Measurements from ENCODE around the gene DLG2.

The DLG2 gene

DNA sequence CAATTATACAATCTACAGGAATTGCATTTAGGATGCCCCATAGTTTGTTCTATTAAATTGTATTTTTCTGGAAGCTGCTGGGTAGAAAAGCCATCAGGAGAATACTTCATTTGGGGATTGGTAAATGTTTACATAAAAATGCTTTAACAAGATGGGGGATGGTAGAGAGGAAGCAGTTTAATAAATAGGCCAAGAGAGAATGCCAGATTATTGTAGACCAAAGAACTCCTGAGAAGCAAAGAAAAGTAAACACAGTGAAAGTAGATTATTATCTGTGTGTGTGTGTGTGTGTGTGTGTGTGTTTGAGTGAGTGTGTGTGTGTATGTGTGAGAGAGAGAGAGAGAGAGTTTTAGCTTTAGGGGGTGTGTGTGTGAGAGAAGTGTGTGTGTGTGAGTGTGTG lies 1520.6 kb downstream of the DLG2 start:
- no peak overlapping the region for H3K4me3 ChIP-seq (ENCODE audit: low read depth, low read length)
- DNase-seq (ENCODE audit: low read depth): no peak

DNA sequence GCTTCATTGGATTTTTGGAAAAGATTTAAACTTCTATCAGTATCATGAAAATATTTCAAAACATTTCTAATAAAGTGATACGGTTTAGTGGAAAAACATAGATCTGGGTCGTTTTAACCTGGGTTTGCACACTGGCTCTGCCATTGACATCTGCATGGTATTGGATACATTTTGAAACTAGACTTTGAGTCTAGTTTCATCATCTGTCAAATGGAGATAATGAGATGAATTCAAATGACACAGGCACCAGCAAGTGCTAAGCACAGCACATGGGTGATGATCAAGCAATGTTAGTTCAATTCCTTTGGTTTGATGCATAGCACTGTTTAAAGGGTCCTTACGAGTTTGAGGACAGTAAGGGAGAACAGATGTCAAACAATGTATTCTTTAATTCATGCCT lies 1522.0 kb downstream of the DLG2 start:
- DNase-seq (ENCODE audit: low read depth): no peak
- H3K4me3 ChIP-seq (ENCODE audit: low read depth, low read length): no peak overlapping the region

DNA sequence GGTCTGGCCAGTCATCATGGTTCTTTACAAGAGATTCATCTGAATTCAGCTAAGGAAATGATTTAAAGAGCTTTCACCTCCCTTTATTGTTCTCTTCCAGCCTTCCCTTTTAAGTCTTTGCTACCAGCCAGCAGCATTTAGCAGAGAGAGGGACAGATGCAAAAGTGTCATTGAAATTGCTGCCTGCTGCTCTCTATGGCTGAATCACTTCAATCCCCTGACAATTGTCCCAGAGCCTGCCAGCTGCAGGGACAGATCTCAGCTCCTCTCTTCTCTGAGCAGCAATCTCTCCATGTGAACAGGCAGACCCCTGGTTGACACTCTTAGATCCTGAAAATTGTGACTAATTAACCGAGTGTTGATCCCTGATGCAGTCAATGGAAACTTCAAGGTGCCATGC lies 1524.0 kb downstream of the DLG2 start:
- DNase-seq (ENCODE audit: low read depth): no peak

DNA sequence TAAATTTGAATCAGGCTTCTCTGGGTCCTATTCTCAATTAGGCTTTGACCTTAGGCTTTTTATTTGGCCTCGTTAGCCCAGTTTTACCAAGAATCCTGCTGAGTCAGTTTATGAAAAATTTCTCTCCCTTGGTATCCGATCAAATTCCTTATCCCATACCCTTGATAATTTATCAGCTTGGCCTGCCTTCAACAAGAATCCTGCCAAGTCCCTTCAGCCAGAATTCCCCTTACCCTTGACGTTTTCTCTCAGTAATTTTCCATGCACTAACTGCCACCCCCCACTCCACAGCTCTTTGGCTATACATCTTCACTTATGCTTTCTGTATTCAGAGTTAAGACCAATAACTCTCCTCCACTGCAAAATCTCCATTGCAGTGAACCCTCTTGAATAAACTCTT lies 1530.0 kb downstream of the DLG2 start:
- no peak overlapping the region for H3K4me3 ChIP-seq (ENCODE audit: low read depth, low read length)
- DNase-seq (ENCODE audit: low read depth): no peak

More for the DNA sequence above, 1524.0 kb downstream of the DLG2 start:
- no peak overlapping the region for H3K4me3 ChIP-seq (ENCODE audit: low read depth, low read length)

DNA sequence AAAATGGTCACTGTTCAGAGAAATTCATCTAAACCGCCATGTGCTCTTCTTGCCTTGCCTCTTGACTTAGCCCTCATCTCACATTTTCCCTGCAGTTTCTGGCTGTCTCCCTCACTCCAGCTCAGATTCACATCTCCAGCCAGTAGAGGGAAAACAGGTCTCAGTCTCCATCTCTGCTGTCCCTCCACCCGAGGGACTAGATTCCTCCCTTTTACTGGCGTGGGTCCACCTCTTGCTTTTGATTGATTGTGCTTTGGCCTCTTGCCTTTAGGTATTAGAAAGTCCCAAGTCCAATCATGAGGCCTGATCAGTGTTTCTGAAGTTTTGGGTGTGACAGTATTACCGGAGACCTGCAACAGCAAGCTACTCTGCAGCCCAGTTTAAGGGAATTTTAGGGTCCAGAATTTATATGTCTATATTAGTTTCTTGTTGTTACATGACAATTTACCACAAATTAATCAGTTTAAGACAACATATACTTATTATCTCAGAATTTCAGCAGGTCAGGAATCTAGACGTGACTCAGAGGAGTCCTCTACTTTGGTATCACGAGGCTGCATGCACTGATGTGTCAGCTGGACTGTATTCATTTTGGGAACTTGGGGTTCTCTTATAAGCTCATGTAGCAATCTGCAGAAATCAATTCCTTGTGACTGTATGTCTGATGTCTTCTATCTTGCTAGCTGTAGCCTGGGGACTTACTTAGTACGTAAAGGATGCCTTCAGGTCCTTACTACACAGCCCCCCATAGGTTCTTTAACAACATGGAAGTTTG lies 1535.7 kb downstream of the DLG2 start:
- no peak overlapping the region for H3K4me3 ChIP-seq (ENCODE audit: low read depth, low read length)

DNA sequence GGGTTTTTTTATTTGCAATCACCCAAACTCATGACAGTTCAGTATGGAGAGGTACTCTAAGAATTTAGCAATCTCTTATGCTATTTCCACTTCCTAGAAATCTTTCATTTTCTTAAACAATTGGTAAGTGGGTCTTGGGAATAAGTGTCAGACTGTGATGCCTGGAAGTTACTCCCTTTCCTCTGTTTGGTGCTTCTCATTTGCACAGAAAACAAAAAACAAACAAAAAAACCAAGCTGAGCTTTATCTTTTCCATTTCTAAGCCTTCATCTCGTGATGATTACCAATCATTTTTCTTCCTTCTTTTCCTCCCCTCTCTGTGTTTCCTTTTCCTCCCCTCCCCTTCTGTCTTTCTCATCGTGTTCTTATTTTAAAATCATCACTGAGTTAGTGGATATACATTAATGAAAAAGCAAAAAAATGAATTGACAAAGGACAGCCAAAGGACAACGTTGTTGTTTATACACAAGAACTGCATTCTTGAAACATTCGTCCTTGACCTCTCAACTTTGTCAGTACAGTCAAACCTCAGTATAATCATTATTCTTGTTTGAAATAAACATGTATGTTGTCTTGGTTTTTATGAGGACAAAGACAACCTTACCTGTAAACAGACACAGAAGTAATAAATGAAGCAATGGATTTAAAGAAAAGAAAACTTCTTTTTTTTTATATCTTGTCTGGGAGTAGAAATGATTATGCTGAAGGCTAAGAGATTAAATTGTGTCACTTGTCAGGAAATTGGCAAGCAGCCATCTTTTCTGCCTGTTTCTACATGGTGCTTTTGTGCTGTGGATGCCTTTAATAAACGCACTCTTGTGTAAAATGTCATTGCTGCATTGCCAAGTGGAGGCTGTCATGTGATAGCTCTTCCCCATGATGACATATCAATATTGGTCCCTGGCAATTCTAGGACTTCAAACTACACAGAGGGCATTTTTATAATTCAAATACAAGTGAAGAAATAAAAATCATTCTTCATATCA lies 1537.8 kb downstream of the DLG2 start:
- no peak for DNase-seq (ENCODE audit: low read depth)
- H3K4me3 ChIP-seq (ENCODE audit: low read depth, low read length): no peak overlapping the region

More for the DNA sequence above, 1535.7 kb downstream of the DLG2 start:
- DNase-seq (ENCODE audit: low read depth): no peak

DNA sequence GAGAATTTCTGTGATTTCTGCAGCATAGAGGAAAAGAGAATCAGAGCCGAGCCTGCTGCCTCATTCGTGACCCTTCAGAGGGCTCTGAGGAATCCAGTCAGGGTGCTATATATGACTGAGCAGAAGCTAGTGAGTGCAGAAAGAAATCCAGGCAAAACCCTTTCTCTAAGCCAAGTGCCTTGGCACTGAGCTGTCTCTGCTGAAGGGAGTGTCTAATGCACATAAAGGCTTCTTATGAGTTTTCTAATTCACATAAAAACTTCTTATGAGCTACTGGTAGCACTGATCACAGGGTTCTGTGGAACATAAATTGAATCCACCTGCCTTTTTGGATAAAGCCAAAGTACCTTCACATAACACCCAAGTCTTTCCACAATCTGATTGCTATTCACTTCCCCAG lies 1555.3 kb downstream of the DLG2 start:
- no peak overlapping the region for H3K4me3 ChIP-seq (ENCODE audit: low read depth, low read length)
- DNase-seq (ENCODE audit: low read depth): no peak

DNA sequence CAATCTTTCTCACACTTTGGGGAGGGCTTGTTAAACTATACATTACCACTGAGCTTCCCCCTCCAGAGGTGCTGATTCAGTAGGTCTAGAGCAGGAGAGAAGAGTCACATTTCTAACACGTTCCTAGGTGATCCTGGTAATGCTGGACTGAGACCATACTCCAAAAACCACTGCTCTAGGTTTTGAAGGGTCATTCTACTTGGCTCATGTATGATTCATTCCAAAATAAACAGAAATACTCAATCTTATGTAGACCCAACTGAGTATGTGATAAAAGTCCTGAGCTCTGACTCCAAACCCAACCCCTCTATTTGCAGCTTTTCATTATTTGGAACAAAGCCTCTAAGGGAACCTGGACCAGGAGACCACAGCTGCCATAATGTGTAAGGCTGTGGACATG lies 1558.1 kb downstream of the DLG2 start:
- DNase-seq (ENCODE audit: low read depth): no peak
- no peak overlapping the region for H3K4me3 ChIP-seq (ENCODE audit: low read depth, low read length)

DNA sequence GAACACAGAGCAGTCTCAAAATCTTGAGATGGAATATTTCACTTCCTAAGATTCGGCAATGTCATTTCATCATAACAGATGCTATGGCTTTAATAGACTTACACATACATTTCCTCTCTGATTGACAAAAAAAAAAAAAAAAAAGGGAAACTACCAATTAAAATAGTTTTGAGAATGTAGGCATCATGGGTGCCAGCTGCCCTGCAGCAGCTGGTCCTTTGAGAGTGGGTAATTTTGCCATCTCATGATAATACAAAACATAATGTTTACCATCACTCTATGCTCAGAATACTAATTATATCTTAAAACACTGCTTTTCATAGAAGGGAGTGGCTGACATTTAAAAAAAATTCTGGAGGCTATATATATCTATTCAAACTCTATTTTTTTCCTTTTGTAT lies 1565.4 kb downstream of the DLG2 start:
- H3K4me3 ChIP-seq (ENCODE audit: low read depth, low read length): no peak overlapping the region
- DNase-seq (ENCODE audit: low read depth): no peak

DNA sequence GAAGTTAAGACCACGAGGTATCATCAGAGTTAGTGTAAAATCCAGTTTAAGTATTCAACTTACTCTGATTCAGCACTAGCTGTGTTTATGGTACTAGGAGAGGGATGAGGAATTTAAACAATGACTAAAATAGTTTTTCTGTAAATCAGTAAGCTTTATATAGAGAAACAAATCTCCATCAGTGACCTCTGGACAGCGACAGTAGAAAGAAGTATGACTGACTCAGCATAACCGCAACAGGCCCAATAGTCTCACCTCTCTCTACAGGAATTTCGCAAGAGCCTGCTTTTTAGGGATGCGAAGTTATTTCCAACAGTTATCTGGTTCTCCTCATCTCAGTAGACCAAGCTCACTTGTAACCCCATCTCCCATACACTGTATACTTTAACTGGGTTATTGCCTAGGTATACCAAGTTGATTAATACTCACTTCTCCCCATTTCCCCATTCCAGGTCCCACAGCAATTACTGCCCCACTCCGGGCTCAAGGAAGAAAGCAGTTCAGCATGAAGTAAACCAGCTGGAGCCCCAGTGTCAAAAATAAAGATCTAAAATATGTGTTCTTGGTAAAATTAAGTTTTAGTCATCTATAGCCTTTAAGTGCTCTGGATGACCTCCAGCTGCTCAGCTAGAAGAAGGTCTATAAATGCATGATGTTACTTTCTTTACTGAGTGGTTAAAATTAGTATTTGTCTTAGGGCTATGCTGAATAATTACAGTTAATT lies 1570.3 kb downstream of the DLG2 start:
- DNase-seq (ENCODE audit: low read depth): no peak

DNA sequence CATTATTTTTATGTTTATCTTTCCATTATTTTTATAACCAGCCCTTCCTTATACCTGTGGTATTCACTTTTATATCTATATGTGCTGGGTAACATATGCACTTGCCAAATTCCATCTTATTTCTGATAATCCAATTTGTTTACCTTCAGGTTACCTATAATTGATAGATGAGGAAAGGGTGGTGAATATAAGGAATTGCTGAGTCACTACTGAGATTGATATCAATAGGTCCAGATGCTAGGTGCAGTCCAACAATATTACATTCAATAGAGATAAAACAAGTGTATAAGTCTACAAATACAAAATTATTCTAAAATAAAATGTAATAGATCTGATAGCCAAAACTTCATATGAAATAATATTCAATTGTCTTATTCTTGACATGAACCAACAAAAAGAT lies 1582.0 kb downstream of the DLG2 start:
- no peak for DNase-seq (ENCODE audit: low read depth)
- no peak overlapping the region for H3K4me3 ChIP-seq (ENCODE audit: low read depth, low read length)

More for the DNA sequence above, 1570.3 kb downstream of the DLG2 start:
- no peak overlapping the region for H3K4me3 ChIP-seq (ENCODE audit: low read depth, low read length)

DNA sequence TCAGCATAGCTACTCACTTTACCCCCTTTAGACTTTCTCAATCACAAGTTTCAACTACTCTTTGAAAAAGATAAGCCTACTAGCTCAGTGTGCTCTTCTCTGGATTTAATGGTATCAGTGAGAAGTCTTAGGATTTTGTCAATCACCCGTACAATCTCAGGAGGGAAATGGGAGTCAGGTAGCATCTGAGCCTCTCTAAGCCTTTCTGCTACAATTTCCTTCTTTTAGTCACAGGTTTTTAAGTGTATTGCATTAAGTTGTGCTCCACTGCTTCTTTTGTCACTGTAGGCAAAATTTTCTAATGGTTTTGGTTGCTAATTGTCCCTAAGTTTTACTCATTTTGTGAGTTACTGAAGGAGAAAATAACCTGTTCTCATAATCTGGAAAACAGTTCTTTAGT lies 1582.4 kb downstream of the DLG2 start:
- DNase-seq (ENCODE audit: low read depth): no peak
- H3K4me3 ChIP-seq (ENCODE audit: low read depth, low read length): no peak overlapping the region

DNA sequence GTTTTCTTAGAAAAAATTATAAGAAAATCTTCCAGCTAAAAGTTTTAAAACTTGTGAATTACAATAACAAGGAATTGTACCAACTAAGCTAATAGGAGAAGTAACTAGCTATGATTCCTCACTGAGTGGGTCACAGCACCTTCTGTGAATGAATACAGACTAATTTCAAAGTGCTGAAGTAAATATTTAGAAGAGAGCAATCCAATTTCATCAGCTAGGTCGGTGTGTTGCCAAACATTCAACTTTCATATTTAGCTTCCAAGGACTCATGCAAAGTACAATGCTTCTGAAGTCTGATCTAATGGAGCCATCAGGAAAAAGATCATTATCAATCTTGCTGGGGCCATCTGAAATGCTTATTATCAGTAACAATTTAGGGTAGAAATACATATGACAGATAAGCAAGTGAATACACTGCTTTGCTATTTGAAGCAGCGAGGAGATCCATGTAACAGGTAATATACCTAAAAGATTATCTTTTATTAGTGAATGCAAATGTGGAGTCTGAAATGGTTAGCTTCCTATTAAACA lies 1590.4 kb downstream of the DLG2 start:
- no peak for DNase-seq (ENCODE audit: low read depth)
- no peak overlapping the region for H3K4me3 ChIP-seq (ENCODE audit: low read depth, low read length)

DNA sequence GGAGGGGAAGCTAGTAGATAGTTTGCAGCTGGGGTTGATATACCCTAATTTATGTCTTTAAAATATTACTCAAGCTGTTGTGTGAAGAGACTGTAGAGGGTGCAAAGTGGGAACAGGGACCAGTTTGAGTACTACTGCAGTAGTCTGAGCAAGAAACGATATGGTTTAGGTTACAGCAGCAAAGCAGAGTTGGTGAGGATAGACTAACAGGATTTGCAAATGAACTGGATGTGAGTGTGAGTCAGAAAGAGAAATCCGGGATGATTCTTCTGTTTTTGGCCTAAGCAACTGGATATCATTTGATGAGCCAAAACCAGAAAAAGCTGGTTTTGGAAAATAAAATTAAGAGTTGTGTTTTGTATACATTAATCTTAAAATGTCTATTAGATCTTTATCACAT lies 1591.5 kb downstream of the DLG2 start:
- DNase-seq (ENCODE audit: low read depth): no peak
- no peak overlapping the region for H3K4me3 ChIP-seq (ENCODE audit: low read depth, low read length)

DNA sequence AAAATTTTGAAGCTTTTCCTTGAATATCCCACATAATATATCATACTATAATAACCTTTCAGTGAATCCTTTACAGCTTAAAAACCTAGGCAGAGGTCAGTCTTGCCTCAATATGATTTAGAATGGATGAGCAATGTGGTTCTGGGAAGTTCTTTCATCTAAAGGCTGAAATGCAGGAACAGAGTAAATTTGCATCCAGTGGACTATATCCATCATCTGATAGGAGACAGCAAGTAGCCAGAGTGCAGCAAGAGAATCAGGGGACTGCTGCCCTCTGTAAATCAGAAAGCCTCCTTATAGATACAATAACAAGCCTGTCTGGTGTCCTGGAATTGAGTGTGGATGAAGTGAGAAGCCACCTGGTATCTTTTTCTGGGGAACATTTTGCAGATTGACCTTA lies 1592.7 kb downstream of the DLG2 start:
- no peak overlapping the region for H3K4me3 ChIP-seq (ENCODE audit: low read depth, low read length)

DNA sequence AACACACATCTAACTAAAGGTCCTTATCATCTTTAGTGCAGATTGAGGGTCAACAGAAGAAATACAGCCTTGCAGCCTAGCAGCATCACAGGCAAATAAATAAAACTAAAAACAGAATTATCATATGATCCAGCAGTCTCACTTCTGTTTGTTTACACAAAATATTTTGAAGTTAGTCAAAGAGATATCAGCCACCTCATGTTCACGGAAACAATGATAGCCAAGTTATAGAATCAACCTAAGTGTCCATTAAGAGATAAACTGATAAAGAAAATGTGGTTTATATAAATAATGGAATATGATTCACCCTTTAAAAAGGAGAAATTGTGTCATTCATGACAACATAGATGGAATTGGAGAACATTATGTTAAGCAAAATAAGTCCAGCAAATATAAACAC lies 1602.9 kb downstream of the DLG2 start:
- no peak overlapping the region for H3K4me3 ChIP-seq (ENCODE audit: low read depth, low read length)
- DNase-seq (ENCODE audit: low read depth): no peak

More for the DNA sequence above, 1592.7 kb downstream of the DLG2 start:
- no peak for DNase-seq (ENCODE audit: low read depth)

DNA sequence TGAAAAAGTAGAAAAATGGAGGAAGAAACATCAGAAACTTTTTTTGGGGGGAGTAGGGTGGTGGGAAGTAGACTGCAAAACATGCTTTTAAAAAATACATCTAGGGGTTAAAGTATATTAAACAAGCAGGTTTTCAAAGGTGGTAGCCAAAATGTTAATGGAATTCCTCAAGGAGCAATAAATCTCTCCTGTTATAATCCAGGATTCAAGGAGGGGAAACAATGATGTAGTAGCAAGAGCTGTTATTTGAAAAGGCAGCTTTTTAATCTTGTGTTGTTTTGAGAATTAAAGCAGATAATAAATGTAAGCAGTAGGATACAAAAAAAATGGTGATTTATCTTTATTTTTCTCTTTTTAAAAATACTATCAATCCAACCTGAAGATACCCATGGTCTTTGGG lies 1604.4 kb downstream of the DLG2 start:
- DNase-seq (ENCODE audit: low read depth): no peak
- no peak overlapping the region for H3K4me3 ChIP-seq (ENCODE audit: low read depth, low read length)

DNA sequence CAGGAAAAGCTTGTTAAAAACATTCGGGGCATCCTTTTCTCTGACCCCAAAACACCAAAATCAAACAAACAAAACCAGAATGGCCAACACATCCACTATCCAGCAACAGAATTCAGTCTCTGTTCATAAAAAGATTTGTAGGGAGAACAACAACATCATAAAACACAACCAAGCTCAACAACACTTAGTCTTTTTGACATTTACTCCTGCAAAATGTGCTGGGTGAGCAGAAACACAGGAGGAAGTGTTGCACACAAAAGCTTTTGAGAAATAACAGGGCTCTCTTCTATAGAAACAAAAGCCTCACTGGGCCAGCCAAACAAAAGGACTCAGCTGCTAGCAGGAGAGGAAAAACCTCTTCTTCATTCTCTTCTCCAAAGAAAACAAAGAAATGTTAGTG lies 1604.9 kb downstream of the DLG2 start:
- DNase-seq (ENCODE audit: low read depth): no peak
- no peak overlapping the region for H3K4me3 ChIP-seq (ENCODE audit: low read depth, low read length)

DNA sequence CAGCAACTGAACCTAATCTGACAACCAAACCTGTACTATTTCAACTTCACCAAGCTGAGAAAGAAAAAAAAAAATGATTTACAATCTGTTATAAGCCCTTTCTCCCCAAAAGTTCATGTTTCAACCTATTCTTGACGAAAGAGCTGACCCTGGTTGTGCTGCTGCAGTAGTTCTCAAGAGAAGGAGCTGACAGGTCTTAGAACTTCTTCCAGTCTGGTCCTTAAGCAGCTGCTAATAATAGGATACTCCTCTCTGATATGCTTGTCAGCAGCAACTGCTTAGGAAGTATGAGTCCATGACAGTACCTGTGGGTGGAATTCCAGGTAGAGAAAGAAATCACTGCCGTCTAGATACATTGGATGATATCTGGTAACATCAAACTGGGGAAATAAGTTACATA lies 1605.9 kb downstream of the DLG2 start:
- no peak for DNase-seq (ENCODE audit: low read depth)
- H3K4me3 ChIP-seq (ENCODE audit: low read depth, low read length): no peak overlapping the region
